Mucosa of stomach (tissue), 1 donor: ENCODE data around the gene FILIP1.

Experiments
- H3K27me3 ChIP-seq: one replicate; pipeline ENCODE4 v1.7.0; 2013; ENCODE audit warnings: mild to moderate bottlenecking, low read length; ENCODE audit not compliant: control insufficient read depth, insufficient read depth
- H3K36me3 ChIP-seq: one replicate; pipeline ENCODE4 v1.7.0; 2013; ENCODE audit warnings: low read length; ENCODE audit not compliant: control insufficient read depth, insufficient read depth
- H3K4me1 ChIP-seq: one replicate; pipeline ENCODE4 v1.7.0; 2013; ENCODE audit warnings: mild to moderate bottlenecking, low read length; ENCODE audit not compliant: control insufficient read depth, insufficient read depth
- H3K4me3 ChIP-seq: one replicate; pipeline ENCODE4 v1.7.0; 2013; ENCODE audit warnings: low read length
- H3K9ac ChIP-seq: one replicate; pipeline ENCODE4 v1.7.0; 2013; ENCODE audit warnings: mild to moderate bottlenecking, low read length, moderate library complexity
- H3K9me3 ChIP-seq: one replicate; pipeline ENCODE4 v1.7.0; 2013; ENCODE audit warnings: mild to moderate bottlenecking, low read length, moderate library complexity; ENCODE audit not compliant: control insufficient read depth
- donor health status: Pancreatic carcinoma.

FILIP1 gene

DNA sequence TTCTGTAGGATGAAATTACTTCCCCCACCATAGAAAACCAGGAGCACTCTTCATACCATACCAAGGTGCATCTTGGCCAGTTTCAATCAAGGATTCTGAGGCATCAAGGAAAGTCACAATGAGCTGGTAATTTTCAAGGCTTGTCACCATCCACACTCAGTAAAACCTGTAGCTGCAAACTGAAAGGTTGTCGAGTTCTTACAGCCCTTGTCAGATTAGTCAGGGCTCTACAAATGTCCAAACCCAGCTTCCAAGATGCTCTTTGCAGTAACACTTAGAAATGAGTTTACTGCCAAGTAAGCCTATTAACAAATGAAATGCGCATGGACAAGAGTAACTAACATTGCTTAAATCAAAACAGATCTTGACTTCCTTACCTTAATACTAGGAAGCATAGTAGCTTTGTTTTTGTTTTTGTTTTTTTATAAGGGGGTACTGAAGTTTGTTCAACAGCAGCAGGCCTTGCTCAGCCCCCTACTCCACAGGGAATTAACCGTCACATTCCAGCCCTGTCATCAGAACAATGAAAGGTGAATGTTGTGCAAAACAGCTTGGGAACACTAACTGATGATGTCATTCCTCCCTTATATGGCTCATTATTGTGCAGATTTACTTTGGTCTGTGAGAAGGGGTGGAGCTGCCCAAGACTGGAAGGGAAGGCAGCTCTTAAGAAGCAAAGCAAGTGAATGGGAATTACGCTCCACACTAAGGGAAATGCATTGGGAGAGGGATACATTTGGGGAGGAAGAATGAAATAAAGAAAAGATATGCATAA lies 159.1 kb downstream of the FILIP1 start:
- no peaks in the 10 kb centered on the region for H3K4me1 ChIP-seq
- H3K27me3 ChIP-seq = no peaks in the 10 kb centered on the region
- H3K9me3 ChIP-seq = no peaks in the 10 kb centered on the region
- no peak overlapping the region for H3K9ac ChIP-seq
- no peaks in the 10 kb centered on the region for H3K36me3 ChIP-seq
- no peak overlapping the region for H3K4me3 ChIP-seq

DNA sequence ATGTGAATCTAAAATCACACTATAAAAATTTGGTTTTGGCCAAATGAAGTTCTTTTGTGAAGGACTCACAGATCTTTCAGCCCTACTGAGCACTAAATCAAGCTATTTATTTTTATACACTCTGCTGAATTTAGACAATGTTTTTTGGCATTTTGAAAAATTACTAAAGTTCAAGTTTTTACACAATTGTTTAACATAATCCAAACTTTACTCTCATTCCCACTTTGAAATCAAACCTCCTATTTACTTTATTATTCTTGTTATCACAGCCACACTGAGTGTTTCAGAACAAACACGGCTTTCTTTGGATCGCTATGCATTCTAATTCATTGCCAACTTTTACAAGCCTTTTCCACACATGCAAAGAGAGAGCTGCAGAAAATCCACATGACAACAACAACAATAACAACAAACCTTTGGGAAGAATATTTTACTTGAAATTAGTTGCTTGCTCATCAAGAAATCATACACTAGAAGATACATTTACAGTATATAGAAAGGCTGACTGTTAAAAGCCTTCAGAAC lies 159.9 kb downstream of the FILIP1 start:
- H3K9ac ChIP-seq = no peak overlapping the region
- H3K9me3 ChIP-seq = no peaks in the 10 kb centered on the region
- H3K4me1 ChIP-seq = no peaks in the 10 kb centered on the region
- H3K4me3 ChIP-seq = no peak overlapping the region
- no peaks in the 10 kb centered on the region for H3K36me3 ChIP-seq
- H3K27me3 ChIP-seq = no peaks in the 10 kb centered on the region

DNA sequence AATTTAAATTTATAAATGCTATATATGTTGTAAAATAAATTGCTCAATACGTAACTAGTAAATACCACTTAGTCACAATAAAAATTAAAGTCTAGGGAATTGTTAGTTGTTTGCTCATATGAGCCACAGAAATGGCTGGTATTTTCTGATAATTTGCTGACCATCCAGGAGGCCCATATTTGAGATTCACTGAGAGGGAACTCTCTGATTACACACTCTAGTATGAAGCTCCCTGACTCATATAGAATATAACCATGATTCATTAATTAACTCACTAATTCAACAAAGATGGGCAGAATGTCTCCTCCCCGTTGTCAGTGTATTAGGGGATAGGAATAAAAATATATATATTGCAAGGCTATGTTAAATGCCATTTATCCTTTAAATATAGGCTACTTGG lies 162.4 kb downstream of the FILIP1 start:
- no peak overlapping the region for H3K9ac ChIP-seq
- no peaks in the 10 kb centered on the region for H3K27me3 ChIP-seq

DNA sequence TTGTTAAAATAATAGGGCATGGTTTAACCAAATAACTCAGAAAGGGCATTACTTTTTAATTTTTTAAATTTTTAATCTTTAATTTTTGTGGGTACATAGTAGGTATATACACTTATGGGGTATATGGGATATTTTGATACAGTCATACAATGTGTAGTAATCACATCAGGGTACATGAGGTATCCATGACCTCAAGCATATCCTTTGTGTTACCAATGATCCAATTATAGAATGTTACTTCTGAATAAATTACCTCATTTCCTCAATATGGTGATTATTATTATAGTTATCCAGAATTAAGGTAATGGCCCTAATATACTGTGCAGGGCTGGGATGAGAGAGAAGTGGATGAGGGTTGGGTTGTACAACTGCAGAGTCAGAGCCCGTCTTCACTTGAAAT lies 163.9 kb downstream of the FILIP1 start:
- H3K36me3 ChIP-seq = no peaks in the 10 kb centered on the region
- H3K9ac ChIP-seq = no peak overlapping the region
- no peaks in the 10 kb centered on the region for H3K4me1 ChIP-seq
- no peaks in the 10 kb centered on the region for H3K9me3 ChIP-seq
- no peaks in the 10 kb centered on the region for H3K27me3 ChIP-seq
- no peak overlapping the region for H3K4me3 ChIP-seq

More for the DNA sequence above, 162.4 kb downstream of the FILIP1 start:
- no peaks in the 10 kb centered on the region for H3K9me3 ChIP-seq
- H3K36me3 ChIP-seq = no peaks in the 10 kb centered on the region
- no peaks in the 10 kb centered on the region for H3K4me1 ChIP-seq
- H3K4me3 ChIP-seq = no peak overlapping the region

DNA sequence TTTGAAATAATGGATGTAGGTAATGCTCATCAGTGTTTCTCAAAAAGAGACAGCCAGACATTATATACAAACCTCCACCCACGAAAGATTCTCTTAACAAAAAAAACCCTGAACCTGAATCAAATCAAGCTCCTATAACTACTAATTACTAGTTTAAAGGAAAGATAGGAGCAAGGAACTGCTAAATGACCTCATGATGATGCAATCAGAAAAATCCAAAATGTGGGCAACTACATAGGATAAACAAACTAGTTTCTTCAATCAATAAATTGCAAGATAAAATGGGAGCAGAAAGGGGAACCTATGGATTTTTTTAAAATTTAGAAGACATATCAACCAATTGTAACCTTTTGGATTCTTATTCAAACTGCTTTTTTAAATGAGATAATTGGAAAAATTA lies 165.8 kb downstream of the FILIP1 start:
- Histone ChIP-seq H3K4me1 (no peaks in the 10 kb centered on the region), H3K9ac (no peak overlapping the region), H3K36me3 (no peaks in the 10 kb centered on the region), H3K9me3 (no peaks in the 10 kb centered on the region), H3K27me3 (no peaks in the 10 kb centered on the region), H3K4me3 (no peak overlapping the region)

DNA sequence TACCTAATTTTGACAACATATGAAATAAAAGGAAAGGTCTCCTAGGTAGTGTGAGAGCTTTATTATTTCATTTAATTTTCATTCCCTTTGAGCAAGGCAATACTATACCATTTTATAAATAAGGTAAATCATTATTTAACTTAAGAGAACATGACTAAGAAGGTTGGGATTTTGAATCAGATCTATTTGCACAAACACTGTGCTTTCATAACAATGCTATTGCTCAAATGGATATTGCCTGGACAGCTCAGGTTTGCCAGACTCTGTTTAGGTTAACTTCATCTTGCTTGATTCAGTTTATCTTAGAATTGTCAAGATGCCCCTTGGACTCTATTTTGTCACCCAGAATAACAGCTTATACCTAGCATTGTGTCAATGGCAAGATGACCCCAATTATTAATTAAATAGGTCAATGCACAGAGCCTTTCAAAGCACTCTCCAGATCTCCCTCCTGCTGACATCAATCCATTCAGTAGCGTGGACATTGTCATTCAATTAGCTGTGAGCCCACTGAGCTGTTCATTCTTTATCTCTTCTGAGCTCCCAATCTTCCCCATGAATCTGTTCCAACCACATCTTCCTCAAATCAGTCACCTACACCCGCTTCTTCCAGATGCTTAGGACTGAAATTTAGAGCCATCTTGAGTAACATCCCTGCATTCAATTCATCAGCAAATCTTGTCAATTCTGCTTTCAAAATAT lies 166.9 kb downstream of the FILIP1 start:
- Histone ChIP-seq H3K4me3 (no peak overlapping the region), H3K9ac (no peak overlapping the region), H3K27me3 (no peaks in the 10 kb centered on the region), H3K36me3 (no peaks in the 10 kb centered on the region), H3K9me3 (no peaks in the 10 kb centered on the region), H3K4me1 (no peaks in the 10 kb centered on the region)

DNA sequence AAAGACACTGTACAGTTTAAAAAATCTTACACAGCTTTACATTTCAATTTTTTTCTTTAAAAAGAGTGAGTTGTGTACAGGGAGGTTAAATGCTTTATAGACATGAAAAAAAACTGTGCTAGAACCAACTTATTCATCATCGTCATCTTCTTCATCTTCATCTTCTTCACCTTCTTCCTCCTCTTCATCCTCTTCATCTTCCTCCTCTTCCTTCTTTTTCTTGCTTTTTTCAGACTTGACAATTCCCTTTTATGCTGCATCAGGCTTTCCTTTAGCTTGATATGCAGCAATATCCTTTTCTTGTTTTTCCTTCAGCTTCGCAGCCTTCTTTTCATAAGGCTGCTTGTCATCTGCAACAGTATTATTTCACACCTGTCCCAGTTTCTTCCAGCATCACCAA lies 174.7 kb downstream of the FILIP1 start:
- Histone ChIP-seq H3K27me3 (no peaks in the 10 kb centered on the region), H3K4me1 (no peaks in the 10 kb centered on the region), H3K9ac (no peak overlapping the region), H3K4me3 (no peak overlapping the region), H3K9me3 (no peaks in the 10 kb centered on the region), H3K36me3 (no peaks in the 10 kb centered on the region)

DNA sequence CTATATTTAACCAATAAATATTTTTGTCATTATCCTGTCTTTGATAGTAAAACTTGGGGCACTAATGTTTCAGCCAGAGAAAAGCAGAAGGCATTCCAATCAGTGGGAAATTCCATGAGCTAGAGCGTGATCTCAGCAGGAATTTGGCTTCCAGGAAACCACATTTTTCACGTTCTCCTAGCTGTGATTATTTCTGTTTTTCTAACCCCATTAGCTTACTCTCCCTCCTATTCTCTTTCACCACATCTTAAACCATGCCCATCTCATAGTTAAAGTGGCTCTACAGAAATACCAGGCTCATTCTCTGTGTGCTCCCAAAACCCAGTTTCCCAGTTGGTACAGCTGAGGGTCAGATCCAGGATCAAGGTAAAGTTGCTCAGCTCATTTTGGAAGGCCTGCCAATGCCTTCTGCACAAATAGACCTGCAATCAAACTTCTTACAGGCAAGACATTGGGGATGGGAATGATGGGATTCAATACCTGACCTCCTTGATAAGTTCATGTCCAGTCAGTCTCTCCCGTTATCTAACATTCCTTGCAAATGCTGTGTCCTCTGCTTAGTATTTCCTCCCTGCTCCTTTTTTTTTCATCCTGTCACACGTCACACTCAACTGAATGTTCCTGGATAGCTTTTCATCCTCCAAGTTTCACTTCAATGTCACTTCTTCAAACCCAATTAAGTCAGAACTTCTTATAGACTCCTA lies 175.9 kb downstream of the FILIP1 start:
- Histone ChIP-seq H3K4me1 (no peaks in the 10 kb centered on the region), H3K27me3 (no peaks in the 10 kb centered on the region), H3K4me3 (no peak overlapping the region), H3K9ac (no peak overlapping the region), H3K9me3 (no peaks in the 10 kb centered on the region), H3K36me3 (no peaks in the 10 kb centered on the region)

DNA sequence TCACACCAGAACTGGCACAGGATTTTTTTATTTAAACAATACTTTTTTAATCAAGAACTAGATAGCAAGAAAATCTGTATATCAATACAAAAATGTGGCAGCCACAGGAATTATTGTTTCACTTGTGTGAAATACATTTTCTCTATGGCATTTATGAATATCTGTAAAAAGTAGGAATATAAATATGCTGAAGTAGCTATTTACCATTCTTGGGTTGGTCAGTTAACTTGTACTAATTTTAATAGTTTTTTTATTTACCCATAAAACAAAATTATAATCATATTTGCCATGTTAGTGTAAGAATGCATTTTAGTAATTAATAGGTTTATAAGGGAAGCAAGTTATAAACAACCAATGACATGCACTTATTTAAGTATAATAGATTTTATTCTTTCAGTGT lies 177.6 kb downstream of the FILIP1 start:
- no peaks in the 10 kb centered on the region for H3K4me1 ChIP-seq
- no peak overlapping the region for H3K9ac ChIP-seq
- no peaks in the 10 kb centered on the region for H3K9me3 ChIP-seq
- no peaks in the 10 kb centered on the region for H3K36me3 ChIP-seq
- H3K27me3 ChIP-seq = no peaks in the 10 kb centered on the region
- H3K4me3 ChIP-seq = no peak overlapping the region

DNA sequence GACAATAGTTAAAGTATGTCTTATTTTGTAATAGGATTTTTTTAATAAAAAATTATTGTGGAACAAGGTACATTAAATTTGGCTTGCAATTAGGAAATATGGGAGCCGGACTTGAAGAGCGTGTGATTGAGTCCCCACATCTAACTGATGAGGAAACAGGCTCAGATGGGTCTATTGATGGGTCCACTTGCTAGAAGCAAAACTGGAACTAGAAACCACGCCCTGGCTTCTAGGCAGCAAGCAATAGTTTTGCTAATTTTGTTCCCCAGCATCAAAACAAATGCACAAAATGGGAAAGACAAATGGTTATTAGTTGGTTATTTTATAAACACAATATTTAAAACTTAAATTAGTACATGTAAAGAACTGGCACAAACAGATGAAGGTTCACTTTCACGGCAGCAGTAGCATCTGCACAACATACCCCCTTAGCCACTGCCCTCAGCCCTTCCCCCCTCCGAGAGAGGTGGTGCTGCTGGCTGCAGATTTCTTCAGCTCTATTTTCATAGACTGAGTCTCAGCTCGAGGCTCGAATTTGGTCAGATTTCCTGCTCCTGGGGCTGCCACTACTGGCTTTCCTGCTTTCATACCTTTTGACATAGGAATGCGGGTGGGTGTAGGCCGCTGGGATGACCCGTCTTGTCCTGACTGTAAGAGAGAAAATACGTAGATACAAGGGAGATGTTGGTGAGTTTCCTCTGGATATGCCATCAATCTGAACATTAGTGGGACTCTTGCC lies 185.2 kb downstream of the FILIP1 start:
- Histone ChIP-seq H3K4me1 (peaks cover 5% of the 10 kb centered on the region), H3K9me3 (no peaks in the 10 kb centered on the region), H3K27me3 (no peaks in the 10 kb centered on the region), H3K36me3 (no peaks in the 10 kb centered on the region), H3K9ac (no peak overlapping the region), H3K4me3 (no peak overlapping the region)

DNA sequence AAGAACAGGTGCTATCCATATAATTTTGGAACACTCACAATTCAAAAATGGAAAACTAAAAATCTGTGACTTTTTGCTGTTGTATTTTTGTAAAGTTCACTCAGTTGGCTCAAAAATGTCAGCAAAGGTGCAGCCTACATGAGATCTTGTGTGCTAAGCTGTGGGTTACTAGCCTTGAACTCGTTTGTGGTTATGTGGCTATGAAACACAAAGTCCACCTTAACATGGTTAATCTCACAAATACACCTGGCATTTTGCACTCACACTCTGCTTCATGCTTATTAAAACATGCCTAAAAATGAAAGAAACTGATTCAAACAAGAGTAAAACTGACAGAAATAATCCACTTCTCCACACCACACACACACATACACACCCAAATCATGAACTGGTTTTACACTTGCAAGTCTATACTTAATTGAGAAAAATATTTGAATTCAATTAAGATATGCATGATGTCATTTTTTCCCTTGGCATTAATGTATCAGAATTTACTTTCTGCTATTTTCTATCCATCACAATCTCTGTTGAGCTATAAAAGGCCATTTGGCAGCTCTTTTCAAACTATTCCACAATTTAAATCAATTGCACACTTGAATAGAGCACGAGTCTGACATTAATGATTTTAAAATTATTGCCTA lies 186.1 kb downstream of the FILIP1 start:
- no peak overlapping the region for H3K9ac ChIP-seq
- H3K4me1 ChIP-seq = peaks cover 5% of the 10 kb centered on the region
- no peaks in the 10 kb centered on the region for H3K9me3 ChIP-seq
- H3K36me3 ChIP-seq = no peaks in the 10 kb centered on the region
- no peak overlapping the region for H3K4me3 ChIP-seq
- H3K27me3 ChIP-seq = no peaks in the 10 kb centered on the region
